ENCODE measurements around the gene COMMD4.
"Not testable (repeated sequence)": the region's sequence is repeated elsewhere in the genome, so short reads cannot be mapped to it uniquely, and the experiment has no call there.

Gene COMMD4

DNA sequence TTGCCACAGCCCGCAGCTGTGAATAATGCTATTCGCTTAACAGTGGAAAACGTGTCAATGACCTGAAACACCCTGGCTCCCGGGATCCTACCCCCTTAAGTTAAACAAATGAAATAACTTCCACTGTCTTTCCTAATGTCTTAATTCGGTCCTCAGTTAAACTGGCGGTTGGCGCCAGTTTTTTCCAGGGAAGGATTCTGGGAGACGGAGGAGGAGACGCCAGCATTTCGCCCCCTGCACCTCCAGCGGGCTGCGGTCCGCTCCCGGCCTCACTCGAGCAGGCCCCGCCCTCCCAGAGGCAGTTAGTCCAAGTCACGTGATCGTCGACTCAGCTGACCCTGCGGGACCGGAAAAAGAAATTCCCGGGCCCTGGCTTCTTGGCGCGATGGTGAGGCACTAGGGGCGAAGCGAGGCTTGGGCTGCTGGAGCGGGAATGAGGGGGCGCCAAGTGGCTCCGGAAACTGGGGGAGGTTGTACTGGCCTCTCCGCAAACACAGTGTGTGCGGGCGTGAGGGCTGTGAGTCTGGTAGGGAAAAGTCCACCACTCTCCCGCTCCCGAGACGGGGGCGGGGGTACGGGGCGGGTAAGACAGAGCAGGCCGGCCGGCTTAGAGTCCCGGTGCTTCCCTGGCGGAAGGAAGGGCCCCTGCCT is at the start of gene COMMD4:
COMMD4 (plus strand) TSS at position 359 of the 651 bp plus-strand sequence; CDS start at position 386, 27 bp downstream.
- H3K27me3 ChIP-seq (ENCODE audit: low read depth, low read length) = no peaks in the 10 kb centered on the region
- peak within 1 kb of the TSS; percentile 27 for H3K27ac ChIP-seq (ENCODE audit: low read length)
- H3K4me3 ChIP-seq (ENCODE audit: low read depth in 1 of 2, low read length in 2 of 2) = peak within 1 kb of the TSS; percentile 76 to 85
- H3K36me3 ChIP-seq (ENCODE audit: control insufficient read depth in 1 of 2, insufficient read depth in 2 of 2, low read length in 2 of 2) = peaks cover 0 to 14% of the 10 kb centered on the region in 2 donors
- peaks cover 0 to 8% of the 10 kb centered on the region in 2 donors for H3K4me1 ChIP-seq (ENCODE audit: control insufficient read depth in 1 of 2, insufficient read depth in 2 of 2, low read length in 2 of 2)
- H3K9me3 ChIP-seq (ENCODE audit: control insufficient read depth in 1 of 2, low read length in 2 of 2) = no peaks in the 10 kb centered on the region

DNA sequence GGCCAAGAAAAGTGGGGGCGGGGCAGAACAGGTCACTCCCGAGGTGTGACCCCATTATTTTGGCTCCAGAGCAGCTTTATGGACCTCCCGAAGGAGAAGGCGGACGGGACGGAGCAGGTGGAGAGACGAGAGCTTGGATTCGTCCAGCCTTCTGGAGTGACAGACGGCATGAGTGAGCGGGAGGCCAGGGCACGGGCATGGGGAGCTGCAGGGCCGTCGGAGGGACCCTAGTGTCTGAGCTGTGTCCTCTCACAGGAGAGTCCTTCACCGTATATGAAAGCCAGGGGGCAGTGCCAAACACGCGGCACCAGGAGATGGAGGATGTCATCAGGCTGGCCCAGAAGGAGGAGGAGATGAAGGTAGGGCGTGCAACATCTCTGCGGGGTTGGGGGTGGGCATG is 42.2 kb upstream of the COMMD4 start:
- not testable (repeated sequence) for H3K27ac ChIP-seq (ENCODE audit: low read length); H3K27me3 ChIP-seq (ENCODE audit: low read depth, low read length); H3K4me1 ChIP-seq (ENCODE audit: control insufficient read depth in 1 of 2, insufficient read depth in 2 of 2, low read length in 2 of 2); H3K4me3 ChIP-seq (ENCODE audit: low read depth in 1 of 2, low read length in 2 of 2); H3K9me3 ChIP-seq (ENCODE audit: control insufficient read depth in 1 of 2, low read length in 2 of 2); H3K36me3 ChIP-seq (ENCODE audit: control insufficient read depth in 1 of 2, insufficient read depth in 2 of 2, low read length in 2 of 2)

DNA sequence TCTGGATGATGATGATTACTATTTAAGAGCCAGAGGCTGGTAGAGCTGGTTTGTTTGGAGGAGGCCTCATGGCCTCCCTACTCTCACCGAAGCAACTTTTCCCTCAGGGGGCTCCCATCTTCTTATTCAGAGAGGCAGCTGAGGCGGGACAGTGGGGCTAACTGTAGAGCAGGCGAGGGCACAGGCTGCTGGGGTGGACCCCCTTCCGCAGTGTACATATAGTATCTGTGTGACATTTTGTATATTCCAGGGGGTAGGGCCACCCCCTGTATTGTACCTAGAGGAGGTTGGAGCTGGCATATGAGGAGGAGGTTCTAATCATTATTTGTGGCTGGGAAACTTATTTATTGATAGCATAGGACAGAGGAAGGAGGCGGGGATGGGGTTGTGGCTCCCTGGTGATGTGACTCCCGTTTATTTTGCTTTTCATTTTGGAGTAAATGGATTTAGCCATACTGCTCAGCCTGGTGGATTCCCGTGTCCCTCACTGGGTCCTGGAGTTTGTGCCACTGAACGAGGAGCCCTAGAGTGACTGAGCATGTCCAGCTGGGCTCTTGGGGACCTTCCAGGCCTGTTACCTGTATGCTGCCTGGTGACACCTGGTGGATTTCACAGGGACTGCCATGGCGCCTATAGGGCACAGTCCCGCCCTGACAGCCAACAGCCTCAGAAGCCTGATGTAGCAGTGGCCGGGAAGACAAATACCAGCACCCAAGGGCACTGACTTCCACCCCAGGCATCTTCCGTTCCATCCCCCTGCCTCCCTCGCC is 37.1 kb upstream of the COMMD4 start:
- not testable (repeated sequence) for H3K4me3 ChIP-seq (ENCODE audit: low read depth in 1 of 2, low read length in 2 of 2); H3K4me1 ChIP-seq (ENCODE audit: control insufficient read depth in 1 of 2, insufficient read depth in 2 of 2, low read length in 2 of 2); H3K27me3 ChIP-seq (ENCODE audit: low read depth, low read length); H3K36me3 ChIP-seq (ENCODE audit: control insufficient read depth in 1 of 2, insufficient read depth in 2 of 2, low read length in 2 of 2); H3K27ac ChIP-seq (ENCODE audit: low read length); H3K9me3 ChIP-seq (ENCODE audit: control insufficient read depth in 1 of 2, low read length in 2 of 2)

DNA sequence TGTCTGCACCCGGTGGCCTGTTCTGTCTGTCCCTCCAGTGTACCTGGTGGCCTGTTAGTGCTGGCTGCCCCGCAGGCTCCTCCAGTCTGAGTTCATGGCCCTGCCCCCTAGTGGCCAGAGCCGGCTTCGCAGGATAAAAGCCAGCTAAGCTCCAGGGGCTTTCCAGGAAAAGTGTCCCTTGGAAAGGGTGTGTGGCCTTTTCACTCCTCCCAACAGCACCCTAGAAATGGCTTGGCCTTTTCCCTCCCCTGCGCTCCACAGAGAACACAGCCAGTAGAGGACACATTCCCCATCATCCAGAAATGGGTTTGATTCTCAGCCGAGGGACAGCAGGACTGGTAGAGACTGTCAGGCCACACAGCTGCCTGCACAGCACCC is 36.6 kb upstream of the COMMD4 start:
- not testable (repeated sequence) for H3K4me3 ChIP-seq (ENCODE audit: low read depth in 1 of 2, low read length in 2 of 2); H3K4me1 ChIP-seq (ENCODE audit: control insufficient read depth in 1 of 2, insufficient read depth in 2 of 2, low read length in 2 of 2); H3K9me3 ChIP-seq (ENCODE audit: control insufficient read depth in 1 of 2, low read length in 2 of 2); H3K36me3 ChIP-seq (ENCODE audit: control insufficient read depth in 1 of 2, insufficient read depth in 2 of 2, low read length in 2 of 2); H3K27me3 ChIP-seq (ENCODE audit: low read depth, low read length); H3K27ac ChIP-seq (ENCODE audit: low read length)

DNA sequence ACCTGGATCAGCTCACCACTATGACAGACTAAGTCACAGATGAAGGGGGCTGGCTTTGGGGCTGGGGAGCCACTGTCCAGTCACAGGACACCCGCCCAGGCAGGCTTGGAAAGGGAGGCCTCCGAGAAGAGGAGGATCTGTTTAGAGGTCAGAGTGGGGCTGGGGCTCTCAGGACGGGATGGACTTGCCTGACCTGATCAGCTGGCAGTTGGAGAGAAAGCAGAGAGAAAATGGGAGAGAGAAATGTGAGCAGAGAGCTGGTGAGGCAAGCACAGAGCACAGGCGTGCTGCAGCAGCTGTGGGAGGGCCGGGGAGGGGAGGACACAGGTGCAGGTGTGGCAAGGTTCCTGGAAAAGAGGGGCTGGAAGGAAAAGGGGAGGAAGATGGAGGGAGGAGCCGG is 35.8 kb upstream of the COMMD4 start:
- H3K27me3 ChIP-seq (ENCODE audit: low read depth, low read length); H3K4me1 ChIP-seq (ENCODE audit: control insufficient read depth in 1 of 2, insufficient read depth in 2 of 2, low read length in 2 of 2); H3K9me3 ChIP-seq (ENCODE audit: control insufficient read depth in 1 of 2, low read length in 2 of 2); H3K27ac ChIP-seq (ENCODE audit: low read length); H3K4me3 ChIP-seq (ENCODE audit: low read depth in 1 of 2, low read length in 2 of 2); H3K36me3 ChIP-seq (ENCODE audit: control insufficient read depth in 1 of 2, insufficient read depth in 2 of 2, low read length in 2 of 2): not testable (repeated sequence)

DNA sequence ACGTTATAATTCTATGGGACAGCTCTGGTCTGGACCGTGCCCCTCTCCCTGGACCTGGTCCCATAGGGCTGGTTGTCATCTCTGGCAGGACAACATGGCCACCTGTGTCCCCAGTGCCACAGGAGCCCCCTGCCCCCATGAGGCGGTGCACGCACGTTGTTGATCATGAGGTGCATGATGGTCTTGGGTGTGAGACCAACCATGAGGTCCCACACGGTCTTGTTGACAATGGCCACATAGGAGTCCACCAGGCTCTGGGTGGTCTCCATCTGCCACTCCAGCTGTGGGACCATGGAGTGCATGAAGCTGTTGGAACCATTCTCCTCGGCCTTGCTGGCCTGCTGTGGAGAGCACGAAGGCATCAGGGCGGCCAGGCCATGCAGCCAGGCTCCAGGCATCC is 33.5 kb upstream of the COMMD4 start:
- H3K36me3 ChIP-seq (ENCODE audit: control insufficient read depth in 1 of 2, insufficient read depth in 2 of 2, low read length in 2 of 2) = no peaks in the 10 kb centered on the region
- H3K27me3 ChIP-seq (ENCODE audit: low read depth, low read length) = no peaks in the 10 kb centered on the region
- H3K4me3 ChIP-seq (ENCODE audit: low read depth in 1 of 2, low read length in 2 of 2) = no peak overlapping the region
- no peak overlapping the region for H3K27ac ChIP-seq (ENCODE audit: low read length)
- H3K9me3 ChIP-seq (ENCODE audit: control insufficient read depth in 1 of 2, low read length in 2 of 2) = no peaks in the 10 kb centered on the region
- H3K4me1 ChIP-seq (ENCODE audit: control insufficient read depth in 1 of 2, insufficient read depth in 2 of 2, low read length in 2 of 2) = no peaks in the 10 kb centered on the region

DNA sequence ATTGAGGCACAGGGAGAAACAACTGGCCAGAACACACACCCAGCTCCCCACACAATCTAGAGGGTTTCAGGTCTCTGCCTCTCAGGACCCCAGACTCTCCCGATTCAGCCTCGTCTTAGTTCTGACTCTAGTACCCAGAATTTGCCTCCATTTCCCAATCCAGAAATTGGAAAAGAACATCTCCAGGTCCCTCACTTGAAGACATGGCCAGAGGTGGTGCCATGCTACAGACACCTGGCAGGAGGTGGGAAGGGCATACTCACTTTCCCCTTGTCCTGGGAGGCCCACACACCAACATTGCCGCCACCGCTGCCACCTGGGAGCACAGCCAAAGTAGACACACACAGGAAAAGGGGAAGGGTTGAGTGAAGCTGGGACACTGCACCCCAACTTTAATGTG is 33.1 kb upstream of the COMMD4 start:
- H3K4me3 ChIP-seq (ENCODE audit: low read depth in 1 of 2, low read length in 2 of 2); H3K9me3 ChIP-seq (ENCODE audit: control insufficient read depth in 1 of 2, low read length in 2 of 2); H3K36me3 ChIP-seq (ENCODE audit: control insufficient read depth in 1 of 2, insufficient read depth in 2 of 2, low read length in 2 of 2); H3K4me1 ChIP-seq (ENCODE audit: control insufficient read depth in 1 of 2, insufficient read depth in 2 of 2, low read length in 2 of 2); H3K27me3 ChIP-seq (ENCODE audit: low read depth, low read length); H3K27ac ChIP-seq (ENCODE audit: low read length): not testable (repeated sequence)

DNA sequence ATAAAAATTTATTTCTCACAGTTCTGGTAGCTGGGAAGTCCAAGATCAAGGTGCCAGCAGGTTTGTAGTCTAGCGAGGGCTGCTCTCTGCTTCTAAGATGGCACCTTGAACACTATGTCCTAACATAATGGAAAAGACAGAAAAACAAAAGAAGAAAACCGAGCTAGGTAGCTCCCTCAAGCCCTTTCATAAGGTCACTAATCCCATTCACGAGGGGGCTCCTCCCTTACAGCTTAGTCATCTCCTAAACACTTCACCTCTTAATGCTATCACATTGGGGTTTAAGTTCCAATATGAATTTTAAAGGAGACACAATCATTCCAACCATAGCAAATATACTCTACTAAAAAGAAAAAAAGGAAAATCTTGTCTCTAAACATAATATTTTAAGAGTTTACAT is 29.7 kb upstream of the COMMD4 start:
- Histone ChIP-seq H3K27ac (ENCODE audit: low read length) (no peak overlapping the region), H3K9me3 (ENCODE audit: control insufficient read depth in 1 of 2, low read length in 2 of 2) (no peaks in the 10 kb centered on the region), H3K4me1 (ENCODE audit: control insufficient read depth in 1 of 2, insufficient read depth in 2 of 2, low read length in 2 of 2) (no peaks in the 10 kb centered on the region), H3K36me3 (ENCODE audit: control insufficient read depth in 1 of 2, insufficient read depth in 2 of 2, low read length in 2 of 2) (no peaks in the 10 kb centered on the region), H3K4me3 (ENCODE audit: low read depth in 1 of 2, low read length in 2 of 2) (no peak overlapping the region), H3K27me3 (ENCODE audit: low read depth, low read length) (peaks cover 6% of the 10 kb centered on the region)

DNA sequence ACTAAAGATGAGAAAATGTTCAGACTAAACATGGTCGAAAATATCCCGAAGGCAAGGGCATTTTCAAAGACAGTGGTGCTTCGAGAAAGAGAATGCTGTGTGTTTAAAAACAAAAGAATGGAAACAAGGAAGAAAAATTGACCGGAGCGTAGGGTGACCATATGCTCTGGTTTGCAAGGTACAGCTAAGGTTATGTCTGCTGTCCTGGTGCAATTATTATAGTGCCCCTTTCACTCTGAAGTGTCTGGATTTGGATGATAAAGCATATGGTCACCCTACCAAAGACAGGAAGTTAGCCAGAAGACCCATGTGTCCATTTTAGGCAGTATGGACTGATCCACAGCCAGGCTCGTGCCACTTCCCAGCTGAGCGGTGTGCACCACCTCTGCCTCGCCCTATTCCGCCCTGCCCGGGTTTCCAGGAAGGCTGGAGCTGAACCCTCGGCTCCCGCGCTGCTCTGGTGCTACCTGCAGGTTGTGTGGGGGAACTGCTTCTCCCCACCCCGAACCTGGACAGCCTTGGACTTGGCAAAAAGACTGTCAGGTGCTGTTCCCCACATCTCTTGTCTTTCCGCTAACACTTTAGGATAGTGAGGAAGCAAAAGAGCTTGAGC is 28.0 kb upstream of the COMMD4 start:
- no peaks in the 10 kb centered on the region for H3K9me3 ChIP-seq (ENCODE audit: control insufficient read depth in 1 of 2, low read length in 2 of 2)
- no peak overlapping the region for H3K27ac ChIP-seq (ENCODE audit: low read length)
- no peaks in the 10 kb centered on the region for H3K4me1 ChIP-seq (ENCODE audit: control insufficient read depth in 1 of 2, insufficient read depth in 2 of 2, low read length in 2 of 2)
- no peak overlapping the region for H3K4me3 ChIP-seq (ENCODE audit: low read depth in 1 of 2, low read length in 2 of 2)
- no peaks in the 10 kb centered on the region for H3K36me3 ChIP-seq (ENCODE audit: control insufficient read depth in 1 of 2, insufficient read depth in 2 of 2, low read length in 2 of 2)
- peaks cover 6% of the 10 kb centered on the region for H3K27me3 ChIP-seq (ENCODE audit: low read depth, low read length)

DNA sequence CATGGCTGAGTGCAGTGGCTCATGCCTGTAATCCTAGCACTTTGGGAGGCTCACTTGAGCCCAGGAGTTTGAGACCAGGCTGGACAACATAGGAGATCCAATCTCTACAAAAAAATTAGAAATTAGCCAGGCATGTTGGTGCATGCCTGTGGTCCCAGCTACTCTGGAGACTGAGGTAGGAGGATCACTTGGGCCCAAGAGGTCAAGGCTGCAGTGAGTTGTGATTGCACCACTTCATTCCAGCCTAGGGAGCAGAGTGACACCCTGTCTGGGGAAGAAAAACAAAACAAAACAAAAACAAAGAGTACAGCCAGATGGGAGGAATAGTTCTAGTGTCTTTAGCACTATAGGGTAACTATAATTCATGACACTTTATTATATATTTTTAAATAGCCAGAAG is 26.2 kb upstream of the COMMD4 start:
- H3K27ac ChIP-seq (ENCODE audit: low read length) = no peak overlapping the region
- no peaks in the 10 kb centered on the region for H3K4me1 ChIP-seq (ENCODE audit: control insufficient read depth in 1 of 2, insufficient read depth in 2 of 2, low read length in 2 of 2)
- H3K36me3 ChIP-seq (ENCODE audit: control insufficient read depth in 1 of 2, insufficient read depth in 2 of 2, low read length in 2 of 2) = no peaks in the 10 kb centered on the region
- peaks cover 6% of the 10 kb centered on the region for H3K27me3 ChIP-seq (ENCODE audit: low read depth, low read length)
- no peaks in the 10 kb centered on the region for H3K9me3 ChIP-seq (ENCODE audit: control insufficient read depth in 1 of 2, low read length in 2 of 2)
- no peak overlapping the region for H3K4me3 ChIP-seq (ENCODE audit: low read depth in 1 of 2, low read length in 2 of 2)

DNA sequence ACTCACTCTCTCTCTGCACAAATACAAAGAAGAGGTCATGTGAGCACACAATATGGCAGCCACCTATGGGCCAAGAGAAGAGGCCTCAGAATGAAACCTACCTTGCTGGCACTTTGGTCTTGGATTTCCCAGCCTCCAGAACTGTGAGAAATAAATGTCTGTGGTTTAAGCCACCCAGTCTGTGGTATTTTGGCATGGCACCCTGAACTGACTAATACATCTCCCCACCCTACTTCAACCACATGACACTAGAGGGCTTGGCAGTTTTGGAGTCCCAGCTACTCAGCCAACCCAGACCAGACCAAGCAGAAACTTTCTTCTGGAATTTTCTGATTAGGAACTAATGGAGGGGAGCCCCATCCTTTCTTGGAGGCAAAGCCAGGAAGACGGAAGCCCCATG is 23.3 kb upstream of the COMMD4 start:
- not testable (repeated sequence) for H3K27me3 ChIP-seq (ENCODE audit: low read depth, low read length); H3K27ac ChIP-seq (ENCODE audit: low read length); H3K4me1 ChIP-seq (ENCODE audit: control insufficient read depth in 1 of 2, insufficient read depth in 2 of 2, low read length in 2 of 2); H3K4me3 ChIP-seq (ENCODE audit: low read depth in 1 of 2, low read length in 2 of 2); H3K9me3 ChIP-seq (ENCODE audit: control insufficient read depth in 1 of 2, low read length in 2 of 2); H3K36me3 ChIP-seq (ENCODE audit: control insufficient read depth in 1 of 2, insufficient read depth in 2 of 2, low read length in 2 of 2)

Measured in muscle layer of duodenum (tissue), 2 donors.